GM23338 (cell line): ENCODE data around the gene AGRN. TPM values are rescaled to one million over a fixed set of nuclear protein-coding genes. Genes with fewer than 3 reads are reported as not detected.
A peak's percentile ranks its signal among the peaks of the same experiment; 100 is the strongest.

Experiments
- ATAC-seq: fragments of 200-7000 bp; cut with Tn5 transposase; 3 replicates; pipeline ENCODE4 v1.9.1; 2020
- DNase-seq: peaks from one replicate; pipeline ENCODE4 v3.0.0-alpha.2; 2015; ENCODE audit warnings: low spot score
- H2AFZ ChIP-seq: fragments of 200-600 bp; sonication (generic); 2 replicates; pipeline ENCODE4 v1.8.0; 2016; ENCODE audit warnings: antibody characterized with exemption, mild to moderate bottlenecking, moderate library complexity
- H3F3A ChIP-seq: fragments of 200-600 bp; sonication (generic); replicated peaks from 2 replicates; pipeline ENCODE4 v1.8.0; 2017; ENCODE audit warnings: antibody characterized with exemption, mixed run types, low read depth
- H3K27ac ChIP-seq: fragments of 200-600 bp; sonication (generic); 2 replicates; pipeline ENCODE4 v1.6.1; 2016; ENCODE audit warnings: low read depth
- H3K27me3 ChIP-seq: fragments of 200-600 bp; sonication (generic); 2 replicates; pipeline ENCODE4 v1.8.0; 2016; ENCODE audit warnings: mild to moderate bottlenecking, mixed run types, moderate library complexity; ENCODE audit not compliant: insufficient read depth
- H3K36me3 ChIP-seq: fragments of 200-600 bp; sonication (generic); 2 replicates; pipeline ENCODE4 v1.8.0; 2016; ENCODE audit warnings: mild to moderate bottlenecking; ENCODE audit not compliant: insufficient read depth
- H3K4me1 ChIP-seq: fragments of 200-600 bp; sonication (generic); 2 replicates; pipeline ENCODE4 v1.8.0; 2016; ENCODE audit warnings: mild to moderate bottlenecking, moderate library complexity; ENCODE audit not compliant: insufficient read depth
- H3K4me2 ChIP-seq: fragments of 200-600 bp; sonication (generic); 2 replicates; pipeline ENCODE4 v1.7.1; 2017; ENCODE audit warnings: mixed run types
- H3K4me3 ChIP-seq: fragments of 200-600 bp; sonication (generic); 2 replicates; pipeline ENCODE4 v1.6.1; 2016; ENCODE audit warnings: mixed run types
- H3K79me2 ChIP-seq: fragments of 200-600 bp; sonication (generic); replicated peaks from 2 replicates; pipeline ENCODE4 v1.8.0; 2017; ENCODE audit warnings: mild to moderate bottlenecking; ENCODE audit not compliant: insufficient read depth
- H3K9me2 ChIP-seq: fragments of 200-600 bp; sonication (generic); 2 replicates; pipeline ENCODE4 v1.8.0; 2017; ENCODE audit not compliant: insufficient read depth
- H4K20me1 ChIP-seq: fragments of 200-600 bp; sonication (generic); replicated peaks from 2 replicates; pipeline ENCODE4 v1.8.0; 2017; ENCODE audit warnings: mild to moderate bottlenecking; ENCODE audit not compliant: insufficient read depth
- H3K27ac Mint-ChIP-seq: 2 replicates; pipeline ENCODE4 v1.8.0; 2020; ENCODE audit warnings: inconsistent platforms, mild to moderate bottlenecking, moderate library complexity, mixed read lengths
- H3K27me3 Mint-ChIP-seq: 3 replicates; pipeline ENCODE4 v1.8.0; 2022; ENCODE audit warnings: low read depth, mild to moderate bottlenecking, moderate library complexity, mixed read lengths, inconsistent platforms; ENCODE audit not compliant: insufficient read depth, poor library complexity
- H3K36me3 Mint-ChIP-seq: 3 replicates; pipeline ENCODE4 v1.8.0; 2021; ENCODE audit warnings: low read depth, mild to moderate bottlenecking, inconsistent platforms, moderate library complexity, mixed read lengths
- H3K4me1 Mint-ChIP-seq: 3 replicates; pipeline ENCODE4 v1.8.0; 2020; ENCODE audit warnings: mild to moderate bottlenecking, inconsistent platforms, mixed read lengths
- H3K4me3 Mint-ChIP-seq: 3 replicates; pipeline ENCODE4 v1.8.0; 2021; ENCODE audit warnings: moderate library complexity, mild to moderate bottlenecking, inconsistent platforms, mixed read lengths
- H3K9me3 Mint-ChIP-seq: 3 replicates; pipeline ENCODE4 v1.8.0; 2020; ENCODE audit warnings: moderate library complexity, mild to moderate bottlenecking, inconsistent platforms, mixed read lengths
- CREB1 ChIP-seq: fragments of 250-450 bp; sonication (Bioruptor Pico); IDR thresholded peaks from 2 replicates; pipeline ENCODE4 v1.5.0; 2020; ENCODE audit warnings: low read depth, mild to moderate bottlenecking, moderate library complexity
- CTCF ChIP-seq, 2 experiments: fragments of 200-600 bp in 1 of 2; sonication (generic) in 1 of 2; conservative IDR thresholded peaks; 2 replicates each; pipeline versions ENCODE4 v1.5.1 to v1.6.1; 2016 to 2017; ENCODE audit warnings: antibody characterized with exemption in 2 of 2, low read depth in 2 of 2, mild to moderate bottlenecking in 2 of 2, moderate library complexity in 1 of 2
- JUNB ChIP-seq: IDR thresholded peaks from one replicate; pipeline ENCODE4 v1.6.1; 2016; ENCODE audit warnings: antibody characterized with exemption; ENCODE audit not compliant: unreplicated experiment
- ZNF462 ChIP-seq: fragments of 250-450 bp; sonication (Bioruptor Pico); IDR thresholded peaks from 2 replicates; pipeline ENCODE4 v1.5.0; 2020; ENCODE audit warnings: mild to moderate bottlenecking, moderate library complexity
- polyA plus RNA-seq: library from polyadenylated mRNA; unstranded; fragments of >200 nt; fragmentation: Nextera tagmentation; extraction: Ambion mirVana; gene quantifications from 2 replicates; pipeline ENCODE4 v1.2.1, GENCODE V29; 2016
- total RNA-seq: library from RNA; depleted of rRNA; stranded (reverse); fragments of >200 nt; shearing (Covaris generic); gene quantifications from 2 replicates; pipeline ENCODE4 v1.2.3, GENCODE V29; 2014

The AGRN gene
- total and polyA plus RNA-seq, 2 experiments from 2014 or later: 12.3 to 185 TPM

DNA sequence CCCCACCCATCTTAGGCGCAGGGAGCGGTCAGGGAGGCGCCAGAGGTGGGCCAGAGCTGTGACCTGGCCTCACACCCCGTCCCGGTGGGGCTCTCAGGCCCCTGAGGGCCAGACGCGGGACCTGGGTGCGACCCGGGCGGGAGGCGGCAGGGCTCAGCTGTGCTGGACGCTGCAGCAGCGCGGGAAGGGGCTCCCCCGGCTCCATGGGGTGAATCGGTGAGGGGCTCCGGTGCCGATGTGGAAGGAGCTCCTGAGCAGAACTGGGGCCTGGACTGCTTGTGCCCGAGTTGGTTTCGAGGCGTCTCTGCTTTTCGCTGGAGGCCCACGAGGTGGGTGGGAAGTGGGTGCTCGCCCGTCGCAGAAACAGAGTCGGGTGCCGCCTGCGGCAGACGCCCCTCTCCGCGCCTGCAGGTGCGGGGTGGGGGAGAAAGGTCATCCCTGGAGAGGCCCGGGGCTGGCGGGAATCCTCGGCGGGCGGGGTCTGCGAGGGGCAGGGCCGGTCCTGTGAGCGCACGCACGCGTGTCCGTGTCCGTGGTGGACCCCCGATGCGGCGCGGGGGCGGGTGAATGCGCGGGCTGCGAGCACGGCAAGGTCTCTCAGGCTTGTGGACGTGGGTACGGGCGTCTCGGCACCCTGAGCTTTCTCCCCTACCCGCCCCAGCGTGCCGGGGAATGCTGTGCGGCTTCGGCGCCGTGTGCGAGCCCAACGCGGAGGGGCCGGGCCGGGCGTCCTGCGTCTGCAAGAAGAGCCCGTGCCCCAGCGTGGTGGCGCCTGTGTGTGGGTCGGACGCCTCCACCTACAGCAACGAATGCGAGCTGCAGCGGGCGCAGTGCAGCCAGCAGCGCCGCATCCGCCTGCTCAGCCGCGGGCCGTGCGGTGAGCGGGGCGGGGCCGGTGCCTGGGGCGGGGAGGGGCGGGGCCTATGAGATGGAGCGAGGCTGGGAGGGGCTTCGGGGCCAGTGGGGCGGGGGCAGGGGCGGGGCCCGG is 20.4 kb downstream of the AGRN start:
- ATAC-seq (peak; percentile 86), DNase-seq (peak; percentile 93)
- Mint-ChIP-seq H3K27ac (no peak overlapping the region), H3K36me3 (peaks cover 14% of the 10 kb centered on the region), H3K4me3 (peak overlapping the region; percentile 60), H3K9me3 (no peaks in the 10 kb centered on the region), H3K4me1 (peaks cover 4% of the 10 kb centered on the region; the same call in 2 of the 3 replicates), H3K27me3 (peaks cover 45% of the 10 kb centered on the region)
- Histone ChIP-seq H4K20me1 (peaks cover 30% of the 10 kb centered on the region), H3K4me1 (peaks cover 7% of the 10 kb centered on the region; the same call in 1 of the 2 replicates), H3K4me3 (peak overlapping the region; percentile 54), H3F3A (no peaks in the 10 kb centered on the region), H3K36me3 (no peaks in the 10 kb centered on the region; the same call in 1 of the 2 replicates), H3K9me2 (no peaks in the 10 kb centered on the region), H2AFZ (no peak overlapping the region), H3K4me2 (peak overlapping the region; percentile 81), H3K27ac (no peak overlapping the region), H3K27me3 (peaks cover 45% of the 10 kb centered on the region), H3K79me2 (no peaks in the 10 kb centered on the region)
- TF ChIP-seq CTCF (conservative IDR thresholded peaks at IDR 0.05; ENCODE audit: low read depth in 2 of 2) (0 out of 4 replicates have a peak, but pooled peaks of 1 of the 2 experiments have one; percentile 11), JUNB (no peak), ZNF462 (no peak), CREB1 (CRISPR knock-in tag) (0 out of 2 replicates have a peak, but pooled peaks have one; percentile 9)
